ENCODE results near the gene CARMIL3.
"Not testable (repeated sequence)": the region's sequence is repeated elsewhere in the genome, so short reads cannot be mapped to it uniquely, and the experiment has no call there.

The CARMIL3 gene

DNA sequence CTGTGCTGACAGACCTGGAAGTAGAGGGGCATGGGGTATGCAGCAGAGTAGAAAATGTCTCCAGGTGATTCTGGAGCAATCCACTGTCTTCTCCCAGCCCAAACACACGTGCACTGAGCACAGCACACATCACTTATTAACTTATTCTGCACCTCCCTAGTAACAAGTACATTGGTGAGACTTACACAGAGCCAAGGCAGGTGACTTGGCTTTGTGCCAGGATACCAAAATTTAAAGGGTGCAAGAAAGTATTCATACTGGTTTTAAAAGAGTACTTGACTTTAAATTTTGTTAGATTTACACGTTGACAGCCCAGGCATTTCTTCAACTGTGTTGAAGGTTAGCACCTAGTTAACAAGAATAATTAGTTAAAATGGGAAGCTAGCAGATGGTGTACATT is 11.1 kb upstream of the CARMIL3 start:
- DNase-seq (ENCODE audit: low read depth): no peak

DNA sequence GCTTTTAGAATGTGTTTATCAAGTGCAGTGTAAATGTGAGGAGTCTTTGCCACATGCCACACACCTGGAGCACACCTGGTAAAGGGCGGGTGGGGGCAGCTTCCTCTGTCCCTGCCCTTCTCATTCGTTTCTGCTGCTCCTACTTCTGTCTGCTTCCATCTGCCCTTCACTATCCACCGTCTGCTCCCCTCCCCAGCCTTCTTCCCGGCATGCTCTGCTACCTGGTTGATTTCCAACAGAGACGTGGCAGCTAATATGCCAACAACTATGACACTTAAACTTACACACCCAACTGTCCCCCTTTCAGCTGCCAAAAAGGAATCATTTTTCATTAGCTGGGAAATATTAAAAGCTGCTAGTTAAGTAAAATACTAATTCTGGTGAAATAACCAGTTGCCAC is 9.1 kb upstream of the CARMIL3 start:
- DNase-seq (ENCODE audit: low read depth): no peak

DNA sequence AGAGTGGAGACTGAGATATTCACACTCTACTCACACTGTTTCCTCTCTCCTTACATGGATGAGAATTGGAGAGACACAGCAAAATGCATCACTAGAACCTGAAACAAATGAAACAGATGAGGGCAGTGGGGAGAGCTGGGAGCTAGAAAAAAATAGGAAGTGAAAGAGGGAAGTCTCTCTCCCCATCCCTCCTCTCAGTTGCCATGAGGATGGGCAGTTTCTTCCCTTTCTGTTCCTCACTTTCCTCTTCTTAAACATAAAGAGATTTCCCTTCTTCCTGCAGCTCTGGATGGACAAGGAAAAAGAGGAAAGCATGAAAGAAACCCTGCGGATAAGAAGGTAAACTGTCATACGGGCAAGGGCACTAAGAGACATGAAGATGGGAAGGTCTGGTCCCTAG is 2.8 kb upstream of the CARMIL3 start:
- DNase-seq (ENCODE audit: low read depth): not testable (repeated sequence)

DNA sequence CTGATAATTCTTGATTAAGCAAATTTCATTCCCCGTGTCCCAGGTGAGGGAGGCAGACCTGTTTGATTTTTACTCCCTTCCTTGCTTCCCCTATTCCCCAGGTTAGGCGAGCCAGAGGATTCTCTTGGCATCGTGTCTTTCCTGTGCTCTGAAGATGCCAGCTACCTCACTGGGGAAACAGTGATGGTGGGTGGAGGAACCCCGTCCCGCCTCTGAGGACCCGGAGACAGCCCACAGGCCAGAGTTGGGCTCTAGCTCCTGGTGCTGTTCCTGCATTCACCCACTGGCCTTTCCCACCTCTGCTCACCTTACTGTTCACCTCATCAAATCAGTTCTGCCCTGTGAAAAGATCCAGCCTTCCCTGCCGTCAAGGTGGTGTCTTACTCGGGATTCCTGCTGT is 1.1 kb upstream of the CARMIL3 start:
- not testable (repeated sequence) for DNase-seq (ENCODE audit: low read depth)

DNA sequence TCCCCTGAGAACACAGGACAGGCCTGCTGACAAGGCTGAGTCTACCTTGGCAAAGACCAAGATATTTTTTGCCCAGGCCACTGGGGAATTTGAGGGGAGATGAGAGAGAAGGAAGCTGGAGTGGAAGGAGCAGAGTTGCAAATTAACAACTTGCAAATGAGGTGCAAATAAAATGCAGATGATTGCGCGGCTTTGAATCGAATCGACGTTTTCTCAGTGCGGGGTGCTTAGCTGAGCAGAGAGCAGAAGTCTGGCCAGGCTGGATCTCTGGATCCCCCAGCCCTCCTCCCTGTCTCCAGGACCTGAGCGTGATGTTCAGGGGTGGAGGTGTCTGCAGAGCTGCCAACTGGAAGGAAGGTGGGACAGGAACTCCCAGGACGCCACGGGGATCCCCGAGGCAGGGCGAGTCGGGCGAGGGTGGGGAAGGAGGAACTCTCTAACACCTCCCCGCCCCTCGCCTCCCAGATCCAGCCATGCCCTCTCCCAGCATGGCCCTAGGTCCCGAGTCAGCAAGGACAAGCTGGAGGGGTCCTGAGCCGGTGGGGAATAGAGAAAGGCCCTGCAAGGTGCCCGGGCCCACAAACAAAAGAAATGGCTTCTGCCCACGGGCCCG is 527 bp upstream of the CARMIL3 start:
- no peak for DNase-seq (ENCODE audit: low read depth)

DNA sequence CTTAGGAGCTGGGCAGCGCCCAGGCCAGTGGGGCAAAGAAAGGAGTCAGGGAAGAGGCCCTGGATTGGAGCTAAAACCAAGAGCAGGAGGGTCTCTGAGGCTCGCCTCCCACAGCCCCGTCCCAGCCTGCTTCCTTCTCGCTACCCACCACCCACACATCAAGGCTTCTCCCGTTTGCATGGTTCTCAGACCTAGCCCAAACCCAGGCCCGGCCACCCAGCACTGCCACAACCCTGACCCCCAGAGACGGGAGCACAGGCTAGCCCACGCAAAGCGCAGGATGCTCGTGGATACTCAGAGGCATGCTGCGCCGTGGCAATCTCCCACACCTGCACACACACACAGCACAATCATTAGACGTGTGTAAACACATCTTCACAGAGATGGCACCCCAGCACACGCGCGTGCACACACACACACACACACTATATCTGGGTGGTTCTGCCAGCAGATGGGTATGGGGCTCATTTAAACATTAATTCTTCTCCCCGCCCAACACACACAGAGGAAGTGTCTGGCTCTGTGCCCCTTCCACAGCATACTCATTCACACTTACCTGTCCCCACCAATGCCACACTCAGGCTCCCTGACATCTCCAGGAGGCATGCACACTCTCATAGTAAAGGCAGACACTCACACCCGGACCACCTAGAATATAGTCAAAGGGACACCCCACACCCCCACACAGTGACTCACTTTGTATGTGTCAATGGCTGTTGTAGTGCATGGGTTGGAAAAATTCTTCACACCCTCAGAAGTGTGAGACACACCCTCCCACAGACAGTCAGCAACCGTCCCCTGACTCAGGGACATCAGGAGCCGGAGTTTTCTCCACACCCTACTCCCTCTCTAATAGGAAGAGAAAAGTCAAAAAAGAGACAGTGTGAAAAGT is 1.1 kb downstream of the CARMIL3 start:
- peak; percentile 21 for DNase-seq (ENCODE audit: low read depth)

DNA sequence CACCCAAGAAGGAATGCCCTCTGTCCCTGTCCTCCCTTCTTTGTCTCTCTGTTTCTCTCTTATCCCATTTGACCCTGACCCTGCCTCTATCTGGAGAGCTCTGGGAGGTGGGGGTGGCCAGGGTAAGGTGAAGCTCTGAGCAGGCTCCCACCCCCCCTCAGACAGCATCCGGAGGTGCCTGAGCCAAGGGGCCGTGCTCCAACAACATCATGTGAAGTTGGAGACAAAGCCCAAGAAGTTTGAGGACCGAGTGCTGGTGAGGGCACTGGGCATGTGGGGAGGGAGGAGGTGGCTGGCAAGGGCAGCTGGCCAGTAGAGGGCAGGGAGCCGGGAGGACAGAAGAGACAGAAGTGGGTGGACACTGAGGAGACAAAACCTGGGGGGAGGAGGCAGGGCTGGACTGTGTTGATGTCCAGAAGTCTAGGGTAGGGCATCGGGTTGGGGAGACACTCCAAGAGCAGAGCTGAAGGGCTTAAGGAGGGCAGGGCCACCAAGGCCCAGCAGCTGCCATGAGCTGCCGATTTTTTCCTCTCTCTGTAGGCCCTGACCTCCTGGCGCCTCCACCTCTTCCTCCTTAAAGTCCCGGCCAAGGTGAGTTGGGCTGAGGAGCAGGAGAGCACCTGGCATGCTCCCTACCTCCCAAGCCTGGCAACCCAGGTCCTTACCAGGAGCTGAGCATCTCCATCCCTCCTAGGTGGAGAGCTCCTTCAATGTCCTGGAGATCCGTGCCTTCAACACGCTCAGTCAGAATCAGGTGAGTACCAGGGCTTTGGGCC is 1.9 kb downstream of the CARMIL3 start:
- DNase-seq (ENCODE audit: low read depth): no peak

DNA sequence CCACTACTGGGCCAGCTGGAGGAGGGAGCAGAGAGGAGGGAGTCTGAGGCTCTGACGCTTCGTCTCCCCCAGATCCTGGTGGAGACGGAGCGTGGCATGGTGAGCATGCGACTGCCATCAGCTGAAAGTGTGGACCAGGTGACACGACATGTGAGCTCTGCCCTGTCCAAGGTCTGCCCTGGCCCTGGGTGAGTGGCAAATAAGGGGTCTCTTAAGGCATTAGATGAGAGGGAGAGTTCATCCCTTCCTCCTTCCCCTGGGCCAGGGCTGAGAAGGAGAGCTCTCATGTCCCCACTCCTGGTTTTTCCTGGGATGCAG is 2.5 kb downstream of the CARMIL3 start:
- DNase-seq (ENCODE audit: low read depth): no peak

DNA sequence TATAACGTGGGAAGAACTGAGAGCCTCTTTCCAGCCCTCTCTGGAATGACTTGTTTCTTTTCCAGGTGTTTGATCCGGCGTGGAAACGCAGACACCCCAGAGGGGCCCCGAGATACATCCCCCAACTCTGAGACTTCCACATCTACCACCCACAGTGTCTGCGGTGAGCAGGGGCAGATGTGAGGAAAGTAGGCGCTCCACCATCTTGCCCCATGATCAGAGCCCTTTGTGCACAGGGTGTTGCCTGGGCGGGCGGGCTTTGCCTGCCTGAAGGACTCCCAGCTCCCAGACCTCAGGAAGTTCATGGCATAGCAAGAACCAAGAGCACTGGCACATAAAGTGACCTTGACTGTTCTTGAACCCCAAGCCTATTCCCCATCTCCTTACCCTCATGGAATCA is 2.8 kb downstream of the CARMIL3 start:
- no peak for DNase-seq (ENCODE audit: low read depth)

DNA sequence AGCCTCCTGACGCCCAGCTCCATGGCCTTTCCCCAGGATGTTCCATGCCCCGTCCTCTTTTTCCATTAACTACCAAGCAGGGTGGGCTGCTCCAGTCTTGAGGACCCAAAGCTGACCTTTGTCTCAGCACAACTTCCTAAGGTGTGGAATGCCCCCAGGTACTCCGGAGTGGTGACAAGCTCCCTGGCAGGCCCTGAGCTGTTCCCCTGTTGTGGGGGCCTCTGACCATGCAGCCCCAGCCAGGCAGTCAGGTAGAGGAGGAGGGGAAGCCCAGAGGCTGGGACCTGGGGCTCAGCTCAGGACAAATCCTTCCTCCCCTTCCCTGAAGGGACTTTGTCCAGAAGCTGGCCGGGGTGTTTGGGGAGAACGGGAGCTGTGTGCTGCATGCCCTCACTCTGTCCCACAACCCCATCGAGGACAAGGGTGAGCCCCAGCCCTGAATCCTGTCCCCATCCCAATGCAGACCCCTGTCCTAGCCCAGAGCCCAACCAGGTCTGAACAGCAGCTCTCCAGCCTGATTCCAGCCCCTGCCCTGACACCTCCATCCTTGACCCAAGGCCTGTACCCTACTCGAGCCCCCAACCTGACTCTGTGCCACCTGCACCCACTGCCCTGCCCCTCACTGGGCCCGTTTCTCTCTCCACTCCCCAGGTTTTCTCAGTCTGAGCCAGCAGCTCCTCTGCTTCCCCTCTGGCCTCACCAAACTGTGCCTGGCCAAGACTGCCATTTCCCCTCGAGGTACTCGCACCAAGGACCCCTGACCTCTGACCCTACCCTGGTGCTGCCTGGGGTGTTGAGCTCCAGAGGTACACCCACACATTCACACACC is 4.4 kb downstream of the CARMIL3 start:
- DNase-seq (ENCODE audit: low read depth): no peak

DNA sequence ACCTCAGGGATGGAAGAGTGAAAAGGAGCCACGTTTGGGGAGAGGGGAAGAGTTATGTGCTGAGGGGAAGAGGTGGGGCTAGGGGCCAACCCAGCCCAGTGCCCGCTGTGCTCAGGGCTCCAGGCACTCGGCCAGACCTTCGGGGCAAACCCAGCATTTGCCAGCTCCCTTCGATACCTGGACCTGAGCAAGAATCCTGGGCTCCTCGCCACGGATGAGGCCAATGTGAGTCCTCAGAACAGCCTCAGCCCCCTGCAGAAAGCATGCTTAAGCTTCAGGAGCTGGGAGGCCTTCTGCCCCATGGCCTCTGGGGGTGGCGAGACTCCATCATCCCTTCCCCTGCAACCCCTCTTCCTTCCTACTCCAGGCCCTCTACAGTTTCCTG is 5.0 kb downstream of the CARMIL3 start:
- DNase-seq (ENCODE audit: low read depth): no peak

DNA sequence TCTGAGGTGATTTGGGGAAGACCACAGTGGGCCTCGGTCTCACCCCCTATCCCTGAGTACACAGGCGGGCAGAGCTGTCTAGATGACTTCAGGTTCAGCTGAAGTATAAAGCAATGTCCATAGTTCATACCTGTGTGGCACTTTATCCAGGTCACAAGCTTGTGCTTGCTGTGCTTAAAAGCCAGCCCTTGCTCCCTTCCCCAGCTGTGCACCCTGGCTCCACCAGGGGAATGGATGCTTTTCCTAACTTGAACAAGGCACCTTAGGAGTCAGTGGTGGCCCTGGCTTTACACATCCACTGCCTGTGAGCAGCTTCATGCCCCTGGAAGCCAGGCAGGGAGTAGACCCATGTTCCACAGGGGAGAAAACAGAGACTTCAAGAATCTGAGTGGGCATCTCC is 5.5 kb downstream of the CARMIL3 start:
- no peak for DNase-seq (ENCODE audit: low read depth)

DNA sequence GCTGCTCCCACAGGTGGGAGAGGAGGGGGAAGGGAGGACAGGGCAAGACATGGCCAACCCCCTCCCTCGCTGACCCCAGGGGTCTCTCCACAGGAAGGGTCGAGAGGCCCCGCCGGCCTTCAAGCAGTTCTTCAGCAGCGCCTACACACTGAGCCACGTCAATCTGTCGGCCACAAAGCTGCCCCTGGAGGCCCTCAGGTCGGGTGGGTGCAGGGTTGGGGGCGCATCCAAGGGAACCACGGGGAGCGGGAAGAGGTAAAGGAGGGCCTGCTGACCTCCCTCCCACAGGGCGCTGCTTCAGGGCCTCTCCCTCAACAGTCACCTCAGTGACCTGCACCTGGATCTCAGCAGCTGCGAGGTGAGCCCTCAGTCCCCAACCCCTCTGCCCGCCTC is 6.1 kb downstream of the CARMIL3 start:
- DNase-seq (ENCODE audit: low read depth): no peak

DNA sequence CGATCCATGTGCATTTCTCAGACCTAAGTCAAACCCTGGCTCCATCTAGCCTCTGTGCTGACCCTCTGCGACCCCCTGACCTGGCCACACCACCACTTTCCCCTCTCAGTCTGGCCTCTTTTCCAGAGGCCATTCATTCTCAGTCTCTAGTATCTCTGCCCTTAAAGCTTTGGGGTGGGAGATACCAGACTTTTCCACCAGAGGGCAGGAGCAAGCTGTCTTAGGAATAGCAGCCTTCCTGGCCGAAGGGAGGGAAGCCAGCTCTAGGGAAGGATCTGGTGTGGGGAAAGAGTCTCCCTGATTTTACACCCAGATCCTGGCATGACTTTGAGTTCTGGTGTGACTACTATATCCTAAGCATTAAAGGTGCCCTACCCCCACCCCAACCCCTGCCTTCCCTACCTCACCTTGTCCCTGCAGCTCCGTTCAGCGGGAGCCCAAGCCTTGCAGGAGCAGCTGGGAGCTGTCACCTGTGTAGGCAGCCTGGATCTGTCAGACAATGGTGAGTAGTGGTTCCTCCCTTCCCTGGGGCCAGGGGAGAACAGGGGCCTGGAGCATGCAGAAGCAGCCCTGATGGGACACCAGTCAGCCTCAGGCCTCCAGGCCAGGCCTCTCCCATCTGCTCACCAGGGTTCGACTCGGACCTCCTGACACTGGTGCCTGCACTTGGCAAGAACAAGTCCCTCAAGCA is 6.6 kb downstream of the CARMIL3 start:
- DNase-seq (ENCODE audit: low read depth): no peak

DNA sequence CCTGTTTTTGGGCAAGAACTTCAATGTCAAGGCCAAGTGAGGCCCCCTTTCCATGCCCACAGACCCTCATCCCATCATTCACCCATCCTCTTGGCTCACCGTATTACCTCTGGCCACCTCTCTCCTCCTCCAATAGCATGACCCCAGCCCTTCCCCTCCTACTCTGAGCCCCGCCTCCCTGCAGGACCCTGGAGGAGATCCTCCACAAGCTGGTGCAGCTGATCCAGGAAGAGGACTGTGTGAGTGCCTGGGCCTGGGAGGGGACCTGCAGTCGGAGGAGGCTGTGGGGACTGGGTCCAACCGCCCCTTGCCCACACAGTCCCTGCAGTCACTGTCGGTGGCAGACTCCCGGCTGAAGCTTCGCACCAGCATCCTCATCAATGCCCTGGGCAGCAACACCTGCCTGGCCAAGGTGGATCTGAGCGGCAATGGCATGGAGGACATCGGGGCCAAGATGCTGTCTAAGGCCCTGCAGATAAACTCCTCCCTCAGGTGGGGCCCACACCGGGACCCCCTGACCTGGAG is 7.2 kb downstream of the CARMIL3 start:
- DNase-seq (ENCODE audit: low read depth): no peak

DNA sequence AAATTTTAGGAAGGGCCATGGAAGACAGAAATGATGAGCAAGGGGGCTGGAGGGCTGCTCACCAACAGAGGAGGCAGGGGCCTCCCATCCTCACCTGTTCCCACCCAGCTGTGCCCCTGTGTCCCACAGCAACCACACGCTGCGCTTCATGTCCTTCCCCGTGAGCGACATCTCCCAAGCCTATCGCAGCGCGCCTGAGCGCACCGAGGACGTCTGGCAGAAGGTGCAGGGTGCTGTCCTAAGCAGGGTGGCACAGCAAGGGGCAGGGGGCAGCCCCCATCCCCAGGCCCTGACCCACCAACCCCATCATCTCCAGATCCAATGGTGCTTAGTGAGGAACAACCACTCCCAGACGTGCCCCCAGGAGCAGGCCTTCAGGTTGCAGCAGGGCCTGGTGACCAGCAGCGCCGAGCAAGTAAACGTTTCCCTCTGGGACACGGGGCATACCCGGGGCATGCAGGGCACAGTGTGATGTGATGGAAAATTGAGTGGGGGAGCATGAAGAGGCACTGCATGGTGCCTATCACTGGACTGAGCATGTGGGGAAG is 8.1 kb downstream of the CARMIL3 start:
- no peak for DNase-seq (ENCODE audit: low read depth)

DNA sequence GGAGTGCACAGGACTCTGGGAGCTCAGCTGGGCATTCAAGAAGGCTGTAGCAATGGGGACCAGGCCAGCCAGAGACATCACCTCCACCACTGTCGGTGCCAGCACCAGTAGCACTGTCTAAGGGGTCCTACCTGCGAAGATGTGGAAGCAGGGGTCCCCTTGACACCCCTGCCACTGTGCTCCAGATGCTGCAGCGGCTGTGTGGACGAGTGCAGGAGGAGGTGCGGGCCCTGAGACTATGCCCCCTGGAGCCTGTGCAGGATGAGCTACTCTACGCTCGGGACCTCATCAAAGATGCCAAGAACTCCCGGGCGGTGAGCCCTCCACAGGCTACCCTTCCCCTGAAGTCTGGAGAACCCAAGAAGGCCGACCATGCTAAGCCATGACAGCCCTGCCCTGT is 8.6 kb downstream of the CARMIL3 start:
- DNase-seq (ENCODE audit: low read depth): no peak

DNA sequence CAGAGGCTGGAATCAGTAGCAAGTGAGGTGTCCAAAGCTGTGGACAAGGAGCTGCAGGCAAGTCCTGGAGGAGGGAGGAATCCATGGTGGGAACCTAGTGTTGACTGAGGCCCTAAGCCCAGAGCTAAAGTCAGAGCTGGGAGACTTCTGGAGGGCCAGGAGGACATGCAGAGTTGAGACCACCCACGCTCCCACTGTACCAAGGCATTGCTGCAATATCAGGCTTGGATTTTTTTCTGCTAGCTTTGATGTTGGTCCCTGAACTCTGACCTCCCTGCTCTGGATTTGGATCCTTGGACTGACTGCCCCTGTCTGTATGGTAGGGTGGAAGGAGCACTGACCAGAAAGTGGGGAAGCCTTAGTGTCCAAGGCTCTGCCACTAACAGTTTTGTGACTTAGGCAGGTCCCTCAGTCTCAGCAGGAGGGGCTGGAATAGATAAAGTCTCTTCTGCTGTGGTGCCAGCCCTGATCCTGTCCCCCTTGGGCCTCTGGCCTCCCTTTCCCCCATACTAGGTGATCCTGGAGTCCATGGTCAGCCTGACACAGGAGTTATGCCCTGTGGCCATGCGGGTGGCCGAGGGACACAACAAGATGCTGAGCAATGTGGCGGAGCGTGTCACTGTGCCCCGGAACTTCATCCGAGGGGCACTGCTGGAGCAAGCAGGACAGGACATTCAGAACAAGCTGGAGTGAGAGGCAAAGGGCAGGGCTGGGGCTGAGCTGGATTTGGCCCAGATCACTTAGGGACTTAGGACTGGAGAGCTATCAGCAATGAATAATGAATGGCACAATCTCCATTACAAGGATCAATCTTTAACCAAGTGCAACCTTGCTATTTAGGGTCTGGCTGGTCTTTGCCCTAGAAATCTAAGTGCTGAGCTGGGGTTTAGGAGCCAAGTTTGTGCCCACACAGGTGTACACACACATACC is 9.4 kb downstream of the CARMIL3 start:
- no peak for DNase-seq (ENCODE audit: low read depth)

DNA sequence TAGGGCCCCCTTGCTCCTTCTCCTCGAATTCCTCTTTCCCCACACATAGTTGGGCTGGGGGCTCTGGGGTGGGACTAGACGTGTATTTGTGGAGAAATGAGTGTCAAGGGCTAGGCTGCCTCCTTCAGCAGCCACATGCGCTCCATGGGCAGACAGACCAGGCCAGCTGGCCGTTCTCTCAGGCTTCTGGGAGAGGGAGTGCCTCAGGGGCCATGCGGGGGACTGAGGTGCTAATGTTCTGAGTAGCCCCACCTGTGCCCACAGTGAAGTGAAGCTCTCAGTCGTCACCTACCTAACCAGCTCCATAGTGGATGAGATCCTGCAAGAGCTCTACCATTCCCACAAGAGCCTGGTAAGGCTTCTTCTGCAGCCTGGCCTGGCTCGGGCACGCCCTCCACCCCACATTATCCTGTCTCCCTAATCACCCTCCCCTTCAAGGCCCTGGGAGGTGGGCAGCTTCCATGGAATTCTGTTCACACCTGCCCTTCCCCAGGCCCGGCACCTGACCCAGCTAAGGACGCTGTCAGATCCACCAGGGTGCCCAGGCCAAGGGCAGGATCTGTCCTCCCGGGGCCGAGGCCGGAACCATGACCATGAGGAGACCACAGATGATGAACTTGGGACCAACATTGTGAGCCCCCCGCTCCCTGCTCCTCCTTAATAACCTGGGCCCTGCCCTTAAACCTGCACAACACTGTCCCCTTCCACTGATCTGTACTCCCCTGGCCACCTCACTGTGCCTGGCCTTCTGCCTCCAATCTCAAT is 10.6 kb downstream of the CARMIL3 start:
- DNase-seq (ENCODE audit: low read depth): no peak
